Adrenal gland (tissue), 12 donors: ENCODE results near the gene SORD. TPM values are rescaled to one million over a fixed set of nuclear protein-coding genes. Genes with fewer than 3 reads are reported as not detected.
A peak's percentile ranks its signal among the peaks of the same experiment; 100 is the strongest.
"Not testable (repeated sequence)": the region's sequence is repeated elsewhere in the genome, so short reads cannot be mapped to it uniquely, and the experiment has no call there.

Source experiments
- DNase-seq, 7 donors: peaks; one replicate each; pipeline ENCODE4 v3.0.0-alpha.2; 2019 to 2020
- H3K27ac ChIP-seq, 5 donors: fragments of 200-600 bp; sonication (generic) in 4 of 5; 1 replicate in 3 of 5; 2 replicates in 2 of 5; pipeline versions ENCODE4 v1.5.1 to v1.8.0; 2016 to 2020; ENCODE audit warnings: mild to moderate bottlenecking in 1 of 5
- H3K27me3 ChIP-seq: fragments of 200-600 bp; 2 replicates; pipeline ENCODE4 v1.8.0; 2021
- H3K36me3 ChIP-seq, 2 donors: fragments of 200-600 bp; replicated peaks in 1 of 2; 1 replicate in 1 of 2; 2 replicates in 1 of 2; pipeline versions ENCODE4 v1.5.1 to v1.8.0; 2018 to 2022
- H3K4me1 ChIP-seq, 2 donors: fragments of 200-600 bp; replicated peaks in 1 of 2; 1 replicate in 1 of 2; 2 replicates in 1 of 2; pipeline versions ENCODE4 v1.5.1 to v1.8.0; 2018 to 2021
- H3K4me3 ChIP-seq, 4 donors: fragments of 200-600 bp; sonication (generic) in 3 of 4; one replicate each; pipeline ENCODE4 v1.5.1; 2016 to 2018
- H3K9me3 ChIP-seq, 3 donors: fragments of 200-600 bp; sonication (generic) in 1 of 3; replicated peaks in 1 of 3; 1 replicate in 2 of 3; 2 replicates in 1 of 3; pipeline versions ENCODE4 v1.5.1 to v1.8.0; 2016 to 2021
- POLR2A ChIP-seq, 2 donors: fragments of 450-650 bp; IDR thresholded peaks; one replicate each; pipeline ENCODE4 v1.6.1; 2017; ENCODE audit warnings: antibody characterized with exemption in 2 of 2, mild to moderate bottlenecking in 2 of 2, moderate library complexity in 1 of 2
- WGBS, 4 donors: extraction: QIAGEN DNeasy Blood & Tissue Kit in 2 of 4; methylation state at CpG; one replicate each; pipeline versions ENCODE4 v1.1.5 to v1.1.7; 2013 to 2017; 5-methylcytosine and 5-hydroxymethylcytosine counted together
- intact Hi-C, 2 donors: fragments of 100-400 bp; cut with DNase I; formaldehyde crosslinking; loops; one replicate each; pipeline versions ENCODE4 v1.14.1 to v1.15.0; 2022 to 2023
- polyA plus RNA-seq, 3 donors: library from polyadenylated mRNA; stranded (reverse); fragments of 200-250 nt in 2 of 3; fragments of 350-450 nt in 1 of 3; fragmentation: Illumina TruSeq in 1 of 3; extraction: RNeasy Lipid Tissue Mini Kit (QIAGEN cat#74804) in 1 of 3; gene quantifications; one replicate each; pipeline ENCODE4 v1.2.3, GENCODE V29; 2013 to 2014
- total RNA-seq, 9 donors: library from RNA; depleted of rRNA in 4 of 9; stranded (reverse); fragments of >200 nt in 4 of 9; fragments of 120-200 nt in 1 of 9; fragmentation: NEBNext Ultra II Directional in 1 of 9; extraction: Animal tissue kit (Norgen Biotek cat#: 25700) in 1 of 9; gene quantifications; one replicate each; pipeline versions ENCODE4 v1.1.0 to v1.2.4, GENCODE V29; 2013 to 2023
- TF ChIP-seq, protein P1 (sequence below), 6 experiments: fragments of 450-650 bp in 4 of 6; fragments of 200-600 bp in 2 of 6; sonication (generic) in 1 of 6; IDR thresholded peaks; 1 replicate in 5 of 6; 2 replicates in 1 of 6; pipeline versions ENCODE4 v1.5.1 to v1.8.0; 2016 to 2021; ENCODE audit warnings: antibody characterized with exemption in 6 of 6, mild to moderate bottlenecking in 2 of 6, moderate library complexity in 1 of 6
- donor health status: healthy with polysubstance abuse.
- donor health status: Bipolar disorder and iron deficiency.
- donor health status: DM: yes; HTN: yes; CAD: no.
- donor health status: DM: no; HTN: no; CAD: no.
- donor health status: DM: no; HTN: no; CAD: no.
- donor health status: DM: yes; HTN: yes; CAD: no.

Gene SORD
- total and polyA plus RNA-seq, 12 donors: 6.8 to 164 (median 45.3) TPM

DNA sequence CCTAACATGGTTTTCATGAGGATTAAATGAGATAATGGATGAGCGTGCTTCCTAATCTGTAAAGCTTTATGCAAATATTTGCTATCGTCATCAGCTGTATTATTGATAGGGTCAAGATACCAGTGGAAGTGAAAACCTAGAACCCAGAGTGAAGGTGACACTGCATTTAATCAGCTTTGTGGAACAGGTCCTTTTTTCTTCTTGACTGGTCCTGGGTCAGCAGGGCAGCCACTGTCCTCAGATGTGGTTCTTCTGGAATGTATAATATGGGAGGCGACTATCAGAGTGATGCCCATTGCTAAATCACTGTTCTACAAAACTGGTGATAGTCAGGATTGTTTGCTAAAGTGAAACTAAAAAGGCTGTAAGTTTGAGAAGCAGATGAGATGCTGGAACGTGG lies 41.4 kb downstream of the SORD start:
- H3K4me3 ChIP-seq: no peak overlapping the region
- no peak overlapping the region for H3K27ac ChIP-seq
- WGBS, 4 donors: 79 to 86% (median 83%) methylated on average over 4 of the region's 4 CpGs
- intact Hi-C loops: no loop called here
- no peaks in the 10 kb centered on the region for H3K27me3 ChIP-seq
- DNase-seq: peak in 1 of 7 donors; percentile 21
- H3K9me3 ChIP-seq: no peaks in the 10 kb centered on the region
- TF ChIP-seq POLR2A (IDR thresholded peaks at IDR 0.05): no peak
- TF ChIP-seq, protein P1, sequence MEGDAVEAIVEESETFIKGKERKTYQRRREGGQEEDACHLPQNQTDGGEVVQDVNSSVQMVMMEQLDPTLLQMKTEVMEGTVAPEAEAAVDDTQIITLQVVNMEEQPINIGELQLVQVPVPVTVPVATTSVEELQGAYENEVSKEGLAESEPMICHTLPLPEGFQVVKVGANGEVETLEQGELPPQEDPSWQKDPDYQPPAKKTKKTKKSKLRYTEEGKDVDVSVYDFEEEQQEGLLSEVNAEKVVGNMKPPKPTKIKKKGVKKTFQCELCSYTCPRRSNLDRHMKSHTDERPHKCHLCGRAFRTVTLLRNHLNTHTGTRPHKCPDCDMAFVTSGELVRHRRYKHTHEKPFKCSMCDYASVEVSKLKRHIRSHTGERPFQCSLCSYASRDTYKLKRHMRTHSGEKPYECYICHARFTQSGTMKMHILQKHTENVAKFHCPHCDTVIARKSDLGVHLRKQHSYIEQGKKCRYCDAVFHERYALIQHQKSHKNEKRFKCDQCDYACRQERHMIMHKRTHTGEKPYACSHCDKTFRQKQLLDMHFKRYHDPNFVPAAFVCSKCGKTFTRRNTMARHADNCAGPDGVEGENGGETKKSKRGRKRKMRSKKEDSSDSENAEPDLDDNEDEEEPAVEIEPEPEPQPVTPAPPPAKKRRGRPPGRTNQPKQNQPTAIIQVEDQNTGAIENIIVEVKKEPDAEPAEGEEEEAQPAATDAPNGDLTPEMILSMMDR (IDR thresholded peaks at IDR 0.05): no peak
- H3K36me3 ChIP-seq: no peaks in the 10 kb centered on the region
- no peaks in the 10 kb centered on the region for H3K4me1 ChIP-seq

DNA sequence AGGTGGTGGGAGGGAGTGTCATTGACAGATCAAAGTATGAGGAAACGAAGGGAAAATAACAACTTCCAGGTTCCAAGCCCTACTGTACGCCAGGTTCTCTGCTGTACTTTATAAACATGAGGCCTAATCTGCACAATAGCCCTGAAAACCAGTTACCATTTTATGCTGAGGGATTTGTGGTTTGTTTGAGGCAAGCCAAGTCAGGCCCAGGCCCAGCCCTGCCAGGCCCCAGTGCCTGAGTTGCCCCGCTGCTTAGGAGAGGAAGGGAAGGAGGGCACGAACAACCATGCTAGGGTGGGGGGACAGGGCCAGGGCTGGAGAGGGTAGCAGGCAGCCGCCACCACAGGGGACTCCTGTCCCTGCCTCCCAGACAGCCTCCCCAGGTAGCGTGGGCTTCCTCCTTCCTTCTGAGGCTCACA lies 47.0 kb downstream of the SORD start:
- H3K4me3 ChIP-seq, DNase-seq, H3K36me3 ChIP-seq, H3K4me1 ChIP-seq, H3K27me3 ChIP-seq, H3K9me3 ChIP-seq, intact Hi-C loops: not testable (repeated sequence)
- H3K27ac ChIP-seq: peak overlapping the region in 3 of 5 donors; percentile 22 to 73 (median 68)
- WGBS, 4 donors: 57 to 82% (median 69%) methylated on average over 2 to 4 of the region's 6 CpGs

DNA sequence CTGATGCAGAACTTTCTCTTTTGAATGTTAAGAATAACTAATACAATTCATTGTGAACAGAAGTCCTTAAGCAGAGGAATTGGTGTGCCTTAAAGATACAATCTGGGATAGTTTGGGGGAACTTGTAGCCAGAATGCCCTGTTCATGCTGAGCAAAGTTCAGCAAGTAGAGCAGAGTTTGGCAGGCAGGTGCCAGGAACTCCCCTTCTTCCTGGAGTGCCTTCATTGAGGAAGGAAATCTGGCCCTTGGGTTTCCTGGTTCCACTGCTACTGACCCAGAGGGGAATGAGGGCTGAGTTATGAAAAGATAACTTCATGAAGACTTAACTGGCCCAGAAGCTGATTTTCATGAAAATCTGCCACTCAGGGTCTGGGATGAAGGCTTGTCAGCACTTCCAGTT lies 50.6 kb downstream of the SORD start:
- intact Hi-C loops: not testable (repeated sequence)

DNA sequence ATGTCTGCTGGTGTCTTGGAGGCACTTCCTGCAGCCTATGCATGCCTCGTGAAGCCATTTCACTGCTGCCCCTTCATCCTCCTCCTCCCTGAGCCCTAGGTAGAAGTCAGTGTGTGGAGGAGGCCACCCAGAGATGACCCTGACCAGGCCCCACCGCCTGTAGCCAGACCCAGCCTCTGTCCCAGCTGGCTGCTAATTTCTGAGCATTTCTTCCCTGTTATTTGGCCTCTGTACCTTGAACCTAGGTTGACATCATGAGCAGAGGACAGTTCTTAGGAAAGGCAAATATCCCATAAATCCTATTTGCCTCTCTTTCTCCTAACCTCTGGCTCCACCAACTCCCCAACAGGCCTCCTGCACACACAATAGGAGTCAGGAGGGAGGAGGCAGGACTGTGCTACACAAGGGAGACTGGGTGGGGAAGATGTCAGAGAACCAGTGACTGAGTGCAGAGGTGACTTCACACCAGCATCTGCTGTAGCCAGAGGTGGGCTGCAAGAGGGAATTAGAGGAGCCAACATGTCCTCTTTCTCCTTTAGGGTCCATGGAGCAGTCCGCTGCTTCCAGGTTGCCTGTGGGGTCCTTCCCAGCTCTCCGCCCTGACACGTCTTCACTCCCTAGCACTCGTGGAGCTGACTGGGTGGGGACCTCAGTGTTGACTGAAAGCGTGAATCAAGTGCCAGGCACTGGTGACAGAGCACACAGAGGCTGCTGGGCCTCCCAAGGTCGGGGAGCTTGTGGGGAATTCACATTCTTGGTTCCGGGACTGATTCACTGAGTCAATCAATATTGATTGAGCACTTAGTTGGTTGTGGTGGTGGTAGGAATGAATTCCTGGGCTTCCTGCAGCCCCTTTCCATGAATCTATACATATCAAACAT lies 52.7 kb downstream of the SORD start:
- DNase-seq, H3K27me3 ChIP-seq, intact Hi-C loops, H3K36me3 ChIP-seq, H3K4me3 ChIP-seq, H3K4me1 ChIP-seq, H3K27ac ChIP-seq, H3K9me3 ChIP-seq: not testable (repeated sequence)
- WGBS, 4 donors: 94 to 100% (median 100%) methylated on average over 1 of the region's 9 CpGs; no CpG with 5 or more reads in 1 of the 4 donors

More for the DNA sequence above, 50.6 kb downstream of the SORD start:
- H3K27ac ChIP-seq, H3K4me3 ChIP-seq, H3K9me3 ChIP-seq, DNase-seq, H3K4me1 ChIP-seq, H3K27me3 ChIP-seq, H3K36me3 ChIP-seq: not testable (repeated sequence)

DNA sequence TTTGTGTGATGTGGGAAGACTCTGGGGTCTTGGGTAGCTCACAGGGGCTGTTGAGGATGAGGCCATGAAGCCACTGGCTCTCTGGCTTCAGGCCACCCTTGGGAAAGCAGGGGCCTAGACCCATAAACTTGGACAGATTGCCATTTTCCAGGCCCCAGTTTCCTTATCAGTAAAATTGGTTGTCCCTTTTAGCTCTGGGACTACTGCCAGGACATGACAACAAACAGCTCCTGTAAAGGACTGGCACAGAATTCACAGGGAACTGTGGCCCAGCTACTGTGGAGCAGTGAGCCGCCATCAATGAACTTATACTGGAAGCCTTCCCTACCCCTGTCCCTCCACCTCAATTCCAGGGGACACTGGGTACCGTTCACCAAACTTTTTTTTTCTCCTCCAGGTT lies 54.4 kb downstream of the SORD start:
- intact Hi-C loops, H3K4me1 ChIP-seq, H3K9me3 ChIP-seq, H3K36me3 ChIP-seq, H3K4me3 ChIP-seq, H3K27me3 ChIP-seq: not testable (repeated sequence)
- H3K27ac ChIP-seq: peak overlapping the region; percentile 15 to 80 (median 49)
- WGBS, 4 donors: 35 to 48% (median 43%) methylated on average over 2 of the region's 2 CpGs
- DNase-seq: peak in 6 of 7 donors; percentile 47 to 79 (median 74)

DNA sequence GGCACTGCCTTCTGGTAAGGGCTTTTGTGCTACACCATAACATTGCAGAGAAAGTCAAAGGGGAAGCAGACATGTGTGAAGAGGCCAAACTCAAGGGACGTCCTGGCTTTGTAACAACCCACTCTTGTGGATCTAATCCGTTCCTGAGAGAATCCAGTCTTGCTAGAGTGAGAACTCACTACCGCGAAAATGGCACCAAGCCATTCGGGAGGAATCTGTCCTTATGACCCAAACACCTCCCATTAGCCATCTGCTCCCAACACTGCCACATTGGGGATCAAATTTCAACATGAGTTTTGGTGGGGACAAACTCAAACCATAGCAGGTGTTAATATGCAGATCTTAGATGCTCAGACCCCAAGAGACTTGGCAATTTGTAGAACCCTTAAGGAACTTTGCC lies 56.2 kb downstream of the SORD start:
- H3K27me3 ChIP-seq, H3K4me1 ChIP-seq, intact Hi-C loops, H3K9me3 ChIP-seq, H3K4me3 ChIP-seq, H3K36me3 ChIP-seq: not testable (repeated sequence)
- peak in 1 of 7 donors; percentile 46 for DNase-seq
- 74 to 88% (median 81%) methylated on average over 4 to 5 of the region's 5 CpGs for WGBS, 4 donors
- H3K27ac ChIP-seq: peak overlapping the region in 1 of 5 donors; percentile 38

DNA sequence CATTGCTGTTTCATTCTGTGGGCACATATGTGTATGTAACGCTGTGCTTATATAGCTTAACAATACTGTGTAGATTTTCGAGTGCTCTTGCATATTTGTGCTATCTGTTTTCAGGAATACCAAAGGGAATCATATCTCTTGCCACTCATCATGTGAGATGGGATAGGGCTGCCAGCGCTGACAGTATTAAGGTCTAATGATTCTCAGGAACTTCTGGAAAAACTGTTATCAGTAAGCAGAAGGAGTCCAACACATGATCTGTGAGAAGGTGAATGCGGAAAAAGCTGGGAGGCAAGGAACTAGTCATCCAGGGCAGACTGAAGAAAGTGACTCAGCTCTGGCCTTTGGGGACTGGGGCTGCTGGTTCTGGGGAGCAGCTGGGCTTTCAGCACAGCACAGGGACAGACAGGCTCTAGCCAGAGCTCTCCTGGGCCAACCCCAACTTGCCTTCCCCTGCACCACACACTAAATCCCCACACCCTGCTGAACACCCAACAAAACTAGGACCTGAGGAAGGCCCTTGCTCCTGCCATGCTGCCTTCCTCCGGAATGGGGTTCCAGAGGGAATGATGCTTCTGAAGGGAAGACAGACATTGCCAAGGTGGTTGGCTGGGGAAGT lies 56.7 kb downstream of the SORD start:
- DNase-seq, intact Hi-C loops, H3K9me3 ChIP-seq, H3K27me3 ChIP-seq, H3K36me3 ChIP-seq, H3K4me1 ChIP-seq, H3K4me3 ChIP-seq: not testable (repeated sequence)
- H3K27ac ChIP-seq: peak overlapping the region in 3 of 5 donors; percentile 17 to 49 (median 38)
- 79 to 84% (median 81%) methylated on average over 4 to 5 of the region's 5 CpGs for WGBS, 4 donors

DNA sequence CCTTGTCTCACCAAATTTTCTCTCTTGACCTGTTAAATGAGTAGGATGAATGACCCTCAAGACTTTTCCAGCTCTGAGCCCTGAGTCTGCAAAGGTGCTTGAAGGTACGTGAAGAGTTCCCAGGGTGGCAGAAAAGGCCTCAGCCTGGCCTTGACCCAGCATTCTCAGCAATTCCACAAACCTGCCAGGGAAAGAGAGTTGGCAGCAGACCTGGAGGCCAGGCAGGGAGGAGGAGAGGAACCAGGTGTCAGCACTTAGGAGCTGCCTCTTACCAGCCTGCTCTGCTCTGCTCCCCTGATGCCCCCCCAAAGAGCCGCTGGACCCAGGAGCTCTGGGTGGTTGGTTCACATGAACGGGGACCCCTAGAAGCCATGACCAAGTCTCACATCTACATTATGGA lies 57.6 kb downstream of the SORD start:
- H3K36me3 ChIP-seq, H3K27ac ChIP-seq, H3K4me1 ChIP-seq, H3K9me3 ChIP-seq, intact Hi-C loops, H3K4me3 ChIP-seq, H3K27me3 ChIP-seq: not testable (repeated sequence)
- 81 to 100% (median 88%) methylated on average over 2 to 3 of the region's 3 CpGs for WGBS, 4 donors
- DNase-seq: peak in 1 of 7 donors; percentile 52

DNA sequence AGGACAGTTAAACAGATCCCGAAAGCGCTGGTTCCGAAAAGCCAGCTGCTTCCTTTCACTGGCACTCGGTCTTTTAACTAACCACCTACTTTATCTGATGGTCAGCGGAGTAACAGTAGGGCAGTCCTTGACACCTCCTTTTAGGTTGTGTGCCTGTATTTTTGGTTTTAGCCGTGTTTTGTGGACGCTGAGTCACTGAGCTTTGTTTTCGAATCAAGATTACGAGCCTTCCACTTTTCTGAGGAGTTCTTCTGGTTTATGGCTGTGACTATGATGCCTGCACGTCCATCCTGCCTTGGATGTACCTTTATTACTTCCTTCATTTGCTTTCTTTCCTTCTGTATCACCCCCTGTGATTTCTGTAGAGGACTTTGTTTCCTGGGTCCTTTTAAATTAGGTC lies 59.4 kb downstream of the SORD start:
- H3K4me1 ChIP-seq, H3K27ac ChIP-seq, H3K36me3 ChIP-seq, H3K4me3 ChIP-seq, intact Hi-C loops, H3K9me3 ChIP-seq, H3K27me3 ChIP-seq: not testable (repeated sequence)
- 73 to 87% (median 77%) methylated on average over 5 to 10 of the region's 10 CpGs for WGBS, 4 donors
- peak in 1 of 7 donors; percentile 30 for DNase-seq
